NOMO-1 (cell line): ENCODE results near the gene ATP6V1E1.

Source experiments
- DNase-seq, 2 experiments: peaks; one replicate each; lab custom pipeline; 2025; ENCODE audit not compliant: unreplicated experiment in 2 of 2; lab: John Stamatoyannopoulos, UW

ATP6V1E1 gene

GRCh38 chr22:17634696-17635095 is 6.1 kb upstream of the ATP6V1E1 start:
- DNase-seq, result no peak

GRCh38 chr22:17633998-17634323 is 5.4 kb upstream of the ATP6V1E1 start:
- DNase-seq, result no peak

DNA sequence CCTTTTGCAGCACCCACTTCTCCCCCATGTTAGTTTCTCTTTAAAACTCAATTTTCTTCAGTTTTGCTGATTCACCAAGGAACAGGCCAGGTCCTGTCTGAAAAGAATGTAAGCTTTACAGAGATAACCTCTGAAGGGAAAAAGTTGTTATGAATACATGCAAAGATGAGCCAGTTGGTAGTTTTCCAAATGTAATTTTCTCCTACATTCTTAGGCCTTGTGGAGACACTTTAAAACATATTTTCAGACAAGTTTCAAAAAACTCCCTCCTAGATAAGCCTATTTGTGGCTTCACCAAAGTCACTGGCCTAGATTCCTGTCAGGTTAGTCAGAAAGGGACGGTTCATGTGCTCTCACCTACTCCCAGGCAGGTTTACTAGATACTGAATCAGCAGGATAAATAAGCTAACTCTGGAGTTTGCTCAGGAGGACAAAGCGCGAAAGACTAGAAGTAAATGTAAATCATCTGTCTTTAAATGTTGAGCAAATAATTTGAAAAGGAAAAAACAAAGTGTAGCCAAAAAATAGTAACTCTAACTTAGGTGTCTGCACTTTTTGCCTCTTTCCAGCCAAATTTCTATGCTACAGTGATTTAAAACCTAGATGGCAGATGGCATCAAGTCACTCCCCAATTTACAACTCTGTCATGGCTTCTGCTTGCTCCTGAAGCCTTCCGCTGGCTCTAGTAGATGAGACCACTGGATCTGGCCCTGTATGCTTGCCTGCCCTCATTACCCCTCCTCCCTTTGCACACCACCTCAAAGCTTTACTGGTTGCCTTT is 4.9 kb upstream of the ATP6V1E1 start:
- no peak for DNase-seq

GRCh38 chr22:17631076-17631565 is 2.6 kb upstream of the ATP6V1E1 start:
- no peak for DNase-seq

GRCh38 chr22:17629641-17630040 is 1.1 kb upstream of the ATP6V1E1 start:
- no peak for DNase-seq

- no peak for DNase-seq
Measured at GRCh38 chr22:17629173-17629489, 582 bp upstream of the ATP6V1E1 start.

GRCh38 chr22:17627961-17628405 is 566 bp downstream of the ATP6V1E1 start:
- DNase-seq, result no peak

DNA sequence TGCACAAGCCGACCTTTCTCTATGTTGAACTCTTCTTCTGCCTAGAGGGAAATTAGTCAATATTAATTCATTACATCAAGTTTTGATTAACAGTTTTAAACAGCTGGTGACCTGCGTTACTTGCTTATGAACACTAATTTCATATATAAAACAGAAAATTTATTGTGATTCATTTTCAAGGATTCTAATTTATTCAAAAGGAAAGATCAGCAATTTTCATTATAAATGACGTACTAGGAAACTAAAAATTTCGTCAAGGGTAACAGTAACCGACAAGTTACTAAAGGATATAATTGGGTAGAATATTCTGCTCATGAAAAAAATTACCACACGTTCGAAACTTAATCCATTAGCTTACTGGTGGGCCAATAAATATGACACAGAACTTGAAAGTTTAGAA is 15.3 kb downstream of the ATP6V1E1 start:
- DNase-seq, result no peak

GRCh38 chr22:17612057-17612456 is 16.5 kb downstream of the ATP6V1E1 start:
- DNase-seq, result no peak

DNA sequence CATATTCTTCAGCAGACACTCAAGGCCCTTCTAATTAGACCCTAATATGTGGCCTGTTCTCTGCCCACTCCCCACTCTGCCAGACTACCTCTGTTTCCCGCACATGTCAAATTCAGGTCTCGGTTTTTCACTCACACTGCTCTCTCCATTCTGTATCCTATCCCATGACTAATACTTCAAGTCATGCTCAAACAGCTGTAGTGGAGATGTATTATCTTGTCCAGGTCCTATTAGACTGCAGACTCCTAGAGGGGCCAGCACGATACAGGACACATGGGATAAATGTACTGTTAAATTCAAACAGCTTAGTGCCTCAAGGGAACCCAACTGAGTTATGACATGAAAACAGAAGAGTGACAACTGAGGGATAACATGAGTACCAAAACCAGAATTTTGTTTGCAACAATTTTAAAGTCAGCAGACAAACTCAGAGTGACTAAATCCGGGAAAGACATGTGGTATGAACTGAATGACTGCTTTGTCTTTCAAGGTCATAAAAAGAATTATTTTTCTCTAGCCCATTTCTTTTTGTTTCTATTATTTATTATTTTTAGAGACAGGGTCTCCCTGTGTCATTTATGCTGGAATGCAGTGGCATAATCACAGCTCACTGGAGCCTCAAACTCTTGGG is 20.5 kb downstream of the ATP6V1E1 start:
- DNase-seq, result no peak

DNA sequence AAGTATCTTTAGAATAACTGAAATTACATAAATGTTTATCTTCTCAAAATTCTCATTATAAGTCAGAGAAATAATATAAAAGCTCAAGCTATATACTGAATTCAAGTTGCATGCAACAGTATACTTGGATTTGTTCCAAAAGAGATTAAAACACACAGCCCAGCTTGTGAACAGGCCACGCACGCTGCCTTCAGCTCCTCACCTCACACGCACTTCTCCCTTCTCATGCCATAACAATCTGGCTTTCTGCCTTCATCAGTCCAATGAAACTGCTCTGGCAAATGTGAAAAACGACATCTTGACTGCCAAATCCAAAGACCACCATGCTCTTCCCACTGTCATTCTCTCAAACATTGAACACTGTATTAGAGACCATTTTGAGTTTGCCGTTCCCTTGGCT is 22.1 kb downstream of the ATP6V1E1 start:
- DNase-seq, result no peak

- no peak for DNase-seq
Measured at GRCh38 chr22:17603668-17604067, 24.9 kb downstream of the ATP6V1E1 start.

DNA sequence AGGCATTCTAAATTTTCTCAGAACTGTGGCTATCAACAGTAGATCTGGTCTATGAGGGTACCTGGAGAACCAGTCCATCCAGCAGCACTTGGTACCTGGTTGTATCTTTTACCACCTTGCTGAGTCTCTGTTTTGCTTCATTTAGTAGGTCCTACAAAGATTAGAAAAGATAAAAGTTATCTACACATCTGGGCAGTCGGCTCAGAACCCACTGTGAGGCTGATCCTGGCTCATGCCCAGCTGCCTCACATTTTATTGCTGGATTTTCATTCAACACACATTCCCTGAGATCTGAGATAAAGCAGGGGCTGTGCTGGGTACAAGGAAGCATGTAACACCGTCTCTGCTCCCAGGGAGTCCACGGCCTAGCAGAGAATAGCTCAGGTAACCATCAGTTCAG is 27.5 kb downstream of the ATP6V1E1 start:
- DNase-seq, result no peak

GRCh38 chr22:17598318-17598717 is 30.2 kb downstream of the ATP6V1E1 start:
- DNase-seq, result no peak

GRCh38 chr22:17597217-17597616 is 31.3 kb downstream of the ATP6V1E1 start:
- no peak for DNase-seq

DNA sequence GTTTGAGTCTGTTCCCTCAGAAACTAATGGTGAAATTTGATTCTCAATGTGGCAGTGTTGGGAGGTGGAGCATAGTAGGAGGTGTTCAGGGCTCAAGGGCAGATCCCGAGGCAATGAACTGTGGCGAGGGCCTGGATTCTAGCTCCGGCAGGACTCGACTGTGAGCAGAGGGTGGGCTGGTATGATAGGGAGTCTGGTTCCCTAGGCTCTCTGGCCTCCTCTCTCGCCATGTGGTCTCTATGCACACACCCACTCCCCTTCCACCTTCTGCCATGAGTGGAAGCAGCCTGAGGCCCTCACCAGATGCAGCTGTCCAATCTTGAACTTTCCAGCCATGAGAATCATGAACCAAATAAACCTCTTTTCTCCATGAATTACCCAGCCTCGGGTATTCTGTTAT is 32.3 kb downstream of the ATP6V1E1 start:
- DNase-seq, result no peak

DNA sequence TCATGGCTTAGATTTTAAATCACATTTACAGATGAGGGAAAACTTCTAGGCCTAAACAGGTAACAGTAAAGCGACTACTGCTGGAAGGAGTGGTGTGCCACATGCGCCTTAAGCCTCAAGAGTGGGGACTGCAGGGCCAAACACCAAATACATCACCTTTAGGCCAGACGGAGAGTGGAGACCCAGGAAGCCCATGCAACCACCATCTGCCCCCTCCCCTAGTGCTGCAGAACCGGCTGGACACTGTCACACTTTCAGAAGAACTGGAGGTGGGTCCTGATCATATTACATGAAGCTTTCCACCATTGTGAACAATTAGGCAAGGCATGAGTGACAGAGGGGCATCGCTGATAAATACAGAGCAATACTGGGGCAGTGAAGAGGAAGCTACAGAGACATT is 36.3 kb downstream of the ATP6V1E1 start:
- no peak for DNase-seq

DNA sequence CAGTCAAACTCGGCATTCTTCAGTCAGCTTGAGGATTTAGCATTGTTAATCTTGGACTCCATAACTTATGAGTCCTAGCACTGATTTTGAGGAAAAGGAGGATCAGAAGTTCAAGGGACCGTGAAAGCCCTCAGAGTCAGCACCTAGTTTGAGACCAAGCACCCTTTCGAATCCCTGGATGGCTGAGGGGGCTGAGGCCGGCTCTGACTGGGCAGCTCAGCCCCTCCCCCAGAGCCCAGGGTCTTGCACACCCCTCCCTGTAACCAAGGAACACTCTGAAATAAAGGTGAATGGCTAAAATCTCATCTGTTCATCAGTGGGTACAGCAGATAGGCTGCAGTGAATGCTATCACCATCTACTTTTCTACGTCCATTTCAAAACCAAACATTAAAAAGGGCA is 38.0 kb downstream of the ATP6V1E1 start:
- DNase-seq, result no peak

- no peak for DNase-seq
Measured at GRCh38 chr22:17589810-17590375, 38.7 kb downstream of the ATP6V1E1 start.

DNA sequence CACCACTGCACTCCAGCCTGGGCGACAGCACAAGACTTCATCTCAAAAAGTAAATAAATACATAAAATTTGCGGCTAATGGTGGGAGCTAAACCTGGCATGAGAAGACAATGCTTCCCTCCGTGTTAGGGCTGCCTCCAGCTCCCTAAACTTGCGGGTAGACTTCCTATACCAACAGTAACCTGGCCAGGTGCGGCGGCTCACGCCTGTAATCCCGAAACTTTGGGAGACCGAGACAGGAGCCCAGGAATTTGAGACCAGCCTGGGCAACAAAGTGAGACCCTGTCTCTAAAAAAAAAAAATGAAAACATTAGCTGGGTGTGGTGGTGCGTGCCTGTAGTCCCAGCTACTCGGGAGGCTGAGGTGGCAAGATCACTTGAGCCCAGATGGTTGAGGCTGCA is 39.9 kb downstream of the ATP6V1E1 start:
- DNase-seq, result no peak

DNA sequence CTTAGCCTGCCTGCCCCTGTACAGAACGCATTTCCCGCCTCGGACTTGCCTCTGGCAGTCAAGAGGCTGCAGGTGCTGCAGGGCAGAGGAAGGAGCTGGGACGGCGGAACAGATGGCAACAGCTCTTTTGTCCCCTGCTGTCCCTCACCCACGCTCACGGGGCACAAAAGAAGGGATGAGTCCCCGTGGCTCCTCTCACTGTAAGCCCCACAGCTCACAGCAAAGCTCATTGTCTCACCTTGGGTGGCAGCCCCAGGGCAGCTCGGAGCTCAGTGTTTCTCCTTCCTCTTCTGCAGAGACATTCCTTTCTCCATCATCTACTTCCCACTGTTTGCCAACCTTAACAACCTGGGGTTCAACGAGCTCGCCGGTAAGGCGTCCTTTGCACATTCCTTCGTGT is 40.9 kb downstream of the ATP6V1E1 start:
- no peak for DNase-seq

DNA sequence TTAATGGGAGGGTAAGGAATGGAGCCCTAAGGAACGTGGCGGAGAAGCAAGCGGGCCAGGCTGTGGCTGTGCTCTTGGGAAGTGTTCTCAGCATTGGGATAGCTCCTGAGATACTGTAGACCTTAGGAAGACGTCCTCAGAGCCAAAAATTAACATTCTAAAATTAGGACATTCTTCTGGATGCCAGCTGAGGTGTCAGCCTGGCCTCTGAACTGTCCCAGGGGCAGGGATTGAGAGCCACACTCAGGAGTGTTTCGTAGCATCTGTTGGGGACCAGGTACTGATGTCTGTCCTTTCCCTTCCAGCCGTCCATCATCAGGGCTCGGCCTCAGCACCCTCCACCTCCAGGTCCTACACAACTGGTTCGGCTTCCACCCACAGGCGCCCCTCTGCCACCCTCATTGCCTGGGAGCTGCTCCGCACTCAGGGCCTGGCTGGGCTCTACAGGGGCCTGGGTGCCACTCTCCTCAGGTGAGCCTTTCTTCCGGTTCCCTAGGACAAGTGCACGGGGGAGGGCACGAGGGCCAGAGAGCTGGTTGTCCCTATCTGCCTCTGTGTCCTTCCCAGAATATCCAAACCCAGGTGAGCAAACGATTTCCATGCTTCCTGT is 41.6 kb downstream of the ATP6V1E1 start:
- DNase-seq, result no peak
